ENCODE results near the gene OTUB2.
"Not testable (repeated sequence)": the region's sequence is repeated elsewhere in the genome, so short reads cannot be mapped to it uniquely, and the experiment has no call there.

OTUB2 gene

DNA sequence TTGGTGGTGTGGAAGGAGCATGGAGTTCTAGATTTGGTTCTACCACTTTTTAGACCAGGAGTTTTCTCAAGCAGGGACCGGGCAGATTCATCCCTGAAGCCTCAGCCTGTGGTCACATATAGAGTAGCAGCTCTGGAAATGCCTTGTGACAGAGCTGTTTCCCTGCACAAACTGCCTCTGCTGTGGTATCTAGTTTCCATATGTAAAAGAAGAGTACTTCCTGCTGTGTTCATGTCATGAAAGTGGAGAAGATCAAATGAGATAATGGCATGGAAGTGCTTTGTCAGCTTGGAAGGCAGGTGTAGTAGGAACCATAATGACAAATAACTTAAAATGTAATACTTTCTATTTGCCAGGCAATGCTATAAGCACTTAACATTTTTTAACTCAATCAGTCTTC is 26.1 kb downstream of the OTUB2 start:
- FAIRE-seq (no peak), DNase-seq (ENCODE audit: insufficient read length, low spot score) (no peak)

DNA sequence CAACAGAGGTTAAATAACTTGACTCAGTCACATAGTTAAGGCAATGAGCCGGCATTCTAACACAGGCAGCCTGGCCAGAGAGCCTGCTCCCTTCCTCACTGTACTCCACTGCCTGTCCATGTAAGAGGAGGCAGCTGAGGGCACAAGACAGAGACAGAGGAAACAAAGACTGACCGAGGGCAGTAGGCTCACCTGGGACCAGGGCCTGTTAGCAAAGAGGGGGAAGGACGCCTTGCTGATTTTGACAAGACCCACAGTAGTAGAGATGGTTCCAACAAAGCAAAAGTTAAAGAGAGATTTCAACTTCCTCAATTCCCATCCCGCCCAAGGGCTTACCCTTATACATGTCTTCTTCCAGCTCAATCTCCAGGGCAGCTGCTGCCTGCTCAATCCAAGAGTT is 26.5 kb downstream of the OTUB2 start:
- no peak for DNase-seq (ENCODE audit: insufficient read length, low spot score)
- no peak for FAIRE-seq

DNA sequence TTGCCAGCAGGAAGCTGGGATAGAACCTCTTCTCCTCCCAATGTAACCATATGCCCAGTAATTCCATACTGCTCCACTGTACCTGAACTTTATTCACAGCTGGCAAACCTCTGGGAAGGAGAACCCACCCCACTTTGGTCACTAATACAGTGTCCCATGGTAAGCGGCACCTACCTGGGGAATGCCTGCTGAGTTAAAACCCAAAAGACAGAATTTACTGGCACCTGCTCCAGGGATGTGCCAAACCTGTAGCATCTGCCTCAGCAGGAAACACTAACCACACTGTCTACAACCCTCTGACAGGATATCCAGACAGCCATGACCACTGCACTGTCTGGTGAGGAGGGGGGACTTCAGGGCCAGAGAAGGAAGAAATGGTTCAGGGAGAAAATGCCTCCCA is 28.3 kb downstream of the OTUB2 start:
- DNase-seq (ENCODE audit: insufficient read length, low spot score) (no peak), FAIRE-seq (no peak)

DNA sequence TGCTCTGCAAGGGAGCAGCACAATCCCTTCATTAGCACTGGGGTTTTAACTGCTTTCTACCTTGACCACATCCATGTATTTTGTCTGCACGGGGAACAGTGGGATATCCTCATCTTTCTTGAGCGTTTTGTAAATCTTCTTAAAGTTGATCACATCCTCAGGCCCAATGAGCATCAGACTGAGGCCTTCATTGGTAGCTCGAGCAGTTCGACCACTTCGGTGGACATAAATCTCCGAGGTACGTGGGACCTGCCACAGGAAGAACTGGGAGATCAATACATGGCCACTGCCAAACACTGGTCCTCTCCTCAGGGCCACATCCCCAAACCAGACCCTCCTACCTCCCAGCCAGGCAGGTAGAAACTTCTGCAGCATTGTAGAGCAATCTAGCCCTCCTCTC is 28.8 kb downstream of the OTUB2 start:
- no peak for DNase-seq (ENCODE audit: insufficient read length, low spot score)
- FAIRE-seq: no peak

DNA sequence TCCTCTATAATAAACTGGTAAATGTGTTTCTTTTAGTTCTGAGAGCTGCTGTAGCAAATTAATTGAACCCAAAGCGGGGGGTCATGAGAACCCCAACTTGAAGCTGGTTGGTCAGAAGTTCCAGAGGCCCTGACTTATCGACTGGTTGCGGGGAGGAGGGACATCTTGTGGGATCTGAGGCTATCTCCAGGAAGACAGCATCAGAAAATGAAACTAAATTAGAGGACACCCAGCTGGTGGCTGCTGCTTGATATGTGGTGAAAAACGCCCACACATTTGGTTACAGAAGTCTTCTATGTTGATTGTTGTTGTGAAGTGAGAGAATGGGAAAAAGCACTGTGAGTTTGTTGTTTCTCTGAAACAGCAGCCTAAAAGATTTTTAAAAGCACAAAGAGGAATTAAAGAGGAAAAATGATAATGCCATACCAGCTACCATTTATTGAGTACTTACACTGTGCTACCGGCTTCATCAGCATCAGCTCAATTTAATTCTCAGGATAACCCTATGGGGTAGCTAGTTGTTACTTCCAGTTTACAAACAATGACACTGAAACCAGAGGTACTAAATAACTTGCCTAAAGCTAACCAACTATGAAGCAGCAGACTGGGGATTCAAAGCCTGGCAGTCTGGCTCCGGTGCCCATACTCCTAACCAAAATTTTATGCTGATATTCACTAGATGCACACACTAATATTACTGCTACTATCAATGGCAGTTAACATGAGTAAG is 30.6 kb downstream of the OTUB2 start:
- FAIRE-seq (no peak), DNase-seq (ENCODE audit: insufficient read length, low spot score) (no peak)

DNA sequence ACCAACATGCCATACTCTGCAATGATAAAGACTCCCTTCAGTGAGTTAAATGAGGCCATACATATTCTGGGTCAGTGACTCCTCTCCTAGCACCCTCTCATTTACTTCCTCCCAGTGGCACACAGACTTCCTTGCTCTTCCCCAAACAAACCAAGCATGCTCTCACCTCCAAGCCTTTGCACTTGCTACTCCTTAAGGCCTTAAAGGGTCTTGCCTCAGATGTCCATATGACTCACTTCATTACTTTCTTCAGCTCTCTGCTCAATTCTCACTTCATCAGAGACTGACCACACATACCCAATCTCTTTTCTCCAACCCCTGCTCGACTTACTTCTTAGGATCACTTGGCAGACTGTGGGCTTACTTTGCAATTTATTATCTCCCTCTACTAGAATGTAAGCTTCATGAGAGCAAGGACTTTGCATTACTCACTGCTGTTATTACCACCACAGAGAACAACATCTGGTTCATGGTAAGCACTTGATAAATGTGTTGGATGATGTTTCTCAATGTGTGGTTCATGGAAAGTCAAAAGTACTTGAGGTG is 32.1 kb downstream of the OTUB2 start:
- DNase-seq (ENCODE audit: insufficient read length, low spot score): no peak
- FAIRE-seq: no peak

DNA sequence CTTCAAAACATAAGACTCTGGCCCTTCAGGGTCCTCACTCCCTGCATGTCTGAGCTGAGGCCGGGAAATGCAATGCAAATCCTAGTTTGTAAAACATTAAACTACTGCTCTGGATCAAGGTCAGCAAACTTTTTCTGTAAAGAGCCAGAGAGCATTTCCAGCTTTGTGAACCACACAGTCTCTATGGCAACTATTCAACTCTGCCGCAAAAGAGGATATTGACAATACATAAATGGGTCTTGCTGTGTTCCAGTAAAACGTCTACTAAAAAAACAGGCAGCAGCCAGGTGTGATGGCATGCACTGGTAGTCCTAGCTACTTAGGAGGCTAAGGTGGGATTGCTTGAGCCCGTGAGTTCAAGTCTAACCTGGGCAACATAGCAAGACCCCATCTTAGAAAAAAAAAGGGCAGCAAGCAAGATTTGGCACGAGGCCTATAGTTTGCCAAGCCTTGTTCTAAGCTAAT is 32.6 kb downstream of the OTUB2 start:
- DNase-seq (ENCODE audit: insufficient read length, low spot score): no peak

DNA sequence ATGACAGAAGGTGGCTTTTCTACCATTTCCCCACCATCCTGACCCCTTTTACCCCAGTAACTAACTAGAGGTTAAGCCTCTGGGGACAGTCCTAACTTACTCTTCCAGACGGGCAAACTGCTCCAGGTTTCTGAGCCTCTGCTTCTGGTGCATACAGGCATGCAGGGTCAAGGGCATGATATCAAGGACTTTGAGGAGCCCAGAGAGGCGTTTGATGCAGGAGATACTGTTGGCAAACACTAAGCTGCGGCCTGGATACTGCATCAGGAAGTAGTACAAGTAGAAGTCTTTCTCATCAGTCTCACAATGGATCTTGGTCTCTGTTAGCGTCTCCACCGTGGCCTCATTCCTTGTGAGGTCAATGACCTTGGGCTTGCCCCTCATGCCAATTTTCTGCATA is 33.9 kb downstream of the OTUB2 start:
- FAIRE-seq (no peak), DNase-seq (ENCODE audit: insufficient read length, low spot score) (no peak)

More for the DNA sequence above, 32.6 kb downstream of the OTUB2 start:
- FAIRE-seq: no peak

DNA sequence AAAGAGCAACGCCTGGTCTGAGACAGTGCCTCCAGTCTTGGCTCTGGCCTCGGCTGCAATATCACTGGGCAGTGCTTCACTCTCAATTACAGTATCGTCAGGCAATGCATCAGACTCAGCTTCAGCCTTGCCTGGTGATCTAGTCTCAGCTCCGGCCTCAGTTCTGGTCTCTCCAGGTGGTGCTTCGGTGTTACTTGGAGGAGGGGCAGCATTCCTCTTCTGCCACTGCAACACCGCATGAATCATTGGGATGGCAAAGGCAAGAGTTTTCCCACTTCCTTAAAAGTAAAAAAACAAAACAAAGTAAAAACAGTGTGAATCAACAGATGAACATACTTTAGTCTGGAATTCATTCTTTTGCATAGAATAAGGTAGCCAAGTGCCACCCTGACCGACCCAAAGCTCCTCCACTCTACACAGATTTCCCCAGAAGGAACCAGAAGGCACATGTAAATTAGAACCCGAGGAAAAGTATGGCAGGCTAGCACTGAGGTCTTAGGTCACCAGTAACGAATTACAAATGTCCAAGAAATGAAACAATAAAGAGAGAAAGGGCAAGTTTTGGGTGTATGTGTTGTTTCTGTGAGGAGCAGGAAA is 36.3 kb downstream of the OTUB2 start:
- FAIRE-seq: no peak

DNA sequence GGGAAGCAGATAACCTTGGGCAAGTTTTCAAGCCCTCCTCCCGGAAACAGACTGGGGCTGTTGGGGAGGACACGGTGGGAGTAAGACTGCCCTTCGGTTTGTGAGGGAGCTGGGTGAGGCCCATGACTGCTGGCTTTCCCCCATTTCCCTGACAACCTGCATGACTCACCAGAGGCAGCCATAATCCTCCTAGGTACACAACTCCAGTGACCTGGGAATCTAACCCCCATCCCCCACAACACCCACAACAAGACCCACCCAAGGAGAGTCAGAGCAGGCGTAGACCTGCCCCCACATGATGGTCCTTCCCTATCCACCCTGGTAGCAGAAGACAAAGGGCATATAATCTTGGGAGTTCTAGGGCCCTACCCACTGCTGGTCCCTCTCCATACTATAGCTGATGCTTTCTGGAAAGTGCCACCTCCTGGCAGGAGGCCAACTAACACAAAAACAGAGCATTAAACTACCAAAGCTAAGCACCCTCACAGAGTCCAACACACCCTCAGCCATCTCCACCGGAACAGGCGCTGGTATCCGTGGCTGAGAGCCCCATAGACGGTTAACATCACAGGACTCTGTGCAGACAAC is 40.0 kb downstream of the OTUB2 start:
- DNase-seq (ENCODE audit: insufficient read length, low spot score) (no peak), FAIRE-seq (no peak)

More for the DNA sequence above, 36.3 kb downstream of the OTUB2 start:
- no peak for DNase-seq (ENCODE audit: insufficient read length, low spot score)

DNA sequence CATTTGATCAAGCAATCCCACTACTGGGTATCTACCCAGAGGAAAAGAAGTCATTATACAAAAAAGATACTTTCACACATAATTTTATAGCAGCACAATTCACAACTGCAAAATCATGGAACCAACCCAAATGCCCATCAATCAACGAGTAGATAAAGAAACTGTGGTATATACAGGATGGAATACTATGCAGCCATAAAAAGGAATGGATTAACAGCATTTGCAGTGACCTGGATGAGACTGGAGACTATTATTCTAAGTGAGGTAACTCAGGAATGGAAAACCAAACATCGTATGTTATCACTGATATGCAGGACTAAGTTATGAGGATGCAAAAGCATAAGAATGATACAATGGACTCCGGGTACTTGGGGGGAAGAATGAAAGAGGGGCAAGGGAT is 45.9 kb downstream of the OTUB2 start:
- not testable (repeated sequence) for FAIRE-seq; DNase-seq (ENCODE audit: insufficient read length, low spot score)

DNA sequence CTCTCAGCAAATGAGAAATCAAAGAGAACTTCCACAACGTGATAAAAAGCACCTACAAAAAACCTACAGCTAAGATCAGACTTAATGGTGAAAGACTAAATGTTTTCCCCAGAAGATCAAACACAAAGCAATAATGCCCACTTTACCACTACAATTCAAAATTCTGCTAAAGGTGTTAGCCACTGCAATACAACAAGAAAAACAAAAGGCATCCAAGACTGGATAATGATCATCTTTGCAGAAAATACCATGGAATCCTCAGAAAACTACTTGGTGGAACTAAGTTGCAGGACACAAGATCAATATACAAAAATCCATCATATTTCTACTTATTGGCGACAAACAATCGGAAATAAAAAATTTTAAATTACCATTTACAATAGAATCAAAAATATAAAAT is 48.4 kb downstream of the OTUB2 start:
- DNase-seq (ENCODE audit: insufficient read length, low spot score) (no peak), FAIRE-seq (no peak)

DNA sequence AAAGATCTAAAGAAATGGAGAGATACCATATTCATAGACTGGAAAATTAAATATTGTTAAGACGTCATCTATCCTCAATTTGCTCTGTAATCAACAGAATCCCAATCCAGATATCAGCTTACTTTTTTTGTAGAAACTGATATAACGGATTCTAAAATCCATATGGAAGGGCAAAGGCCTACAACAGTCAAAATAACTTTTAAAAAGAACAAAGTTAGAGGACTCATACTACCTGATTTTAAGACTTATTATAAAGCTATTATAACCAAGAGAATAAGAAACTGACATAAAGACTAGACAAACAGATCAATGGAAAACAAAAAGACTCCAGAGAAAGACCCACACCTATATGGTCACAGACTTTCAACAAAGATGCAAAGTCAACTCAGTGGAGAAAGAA is 48.9 kb downstream of the OTUB2 start:
- no peak for DNase-seq (ENCODE audit: insufficient read length, low spot score)
- no peak for FAIRE-seq

DNA sequence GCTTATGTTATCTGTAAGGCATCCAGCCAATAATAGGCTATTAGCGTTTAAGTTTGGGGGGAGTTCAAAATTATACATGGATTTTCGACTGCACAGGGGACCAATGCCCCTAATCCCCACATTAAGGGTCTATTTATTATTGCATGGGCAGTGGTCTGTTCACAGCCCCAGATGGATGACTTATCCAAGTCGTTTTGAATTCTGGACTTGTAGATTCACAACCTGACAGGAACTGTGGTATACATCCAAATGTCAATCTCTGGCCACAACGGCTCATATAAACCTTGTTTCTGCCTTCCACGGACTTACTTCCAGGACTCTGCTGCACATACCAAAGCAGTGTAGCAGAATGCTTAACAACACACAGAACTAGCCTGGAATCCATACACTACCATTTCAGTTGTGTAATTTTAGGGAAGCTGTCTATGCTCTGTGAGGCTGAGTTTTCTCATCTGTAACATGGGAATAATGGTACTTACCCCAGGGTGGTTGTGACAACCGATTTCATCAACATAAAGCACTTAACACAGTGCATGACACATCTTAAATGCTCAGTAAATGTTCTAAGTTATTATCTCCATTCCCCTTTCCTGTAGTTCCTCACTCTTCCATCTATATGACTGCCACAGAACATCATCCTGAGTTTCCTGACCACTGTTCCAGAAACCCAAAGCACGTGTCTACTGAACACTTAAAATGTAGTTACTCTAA is 51.1 kb downstream of the OTUB2 start:
- FAIRE-seq: no peak
- no peak for DNase-seq (ENCODE audit: insufficient read length, low spot score)

DNA sequence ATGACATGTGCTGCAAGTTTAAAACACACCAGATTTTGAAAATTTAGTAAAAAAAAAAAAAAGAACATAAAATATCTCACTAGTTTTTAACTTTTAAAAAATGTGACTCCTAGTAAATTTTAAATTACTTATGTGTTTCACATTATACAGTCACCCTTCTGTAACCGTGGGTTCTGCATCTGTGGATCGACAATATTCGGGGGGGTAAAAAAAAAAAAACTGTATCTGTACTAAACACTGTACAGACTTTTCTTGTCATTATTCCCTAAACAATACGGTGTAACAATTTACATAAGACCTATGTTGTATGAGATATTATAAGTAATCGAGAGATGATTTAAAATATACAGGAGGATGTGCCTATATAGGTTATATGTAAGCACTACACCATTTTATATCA is 51.7 kb downstream of the OTUB2 start:
- DNase-seq (ENCODE audit: insufficient read length, low spot score): no peak
- no peak for FAIRE-seq

DNA sequence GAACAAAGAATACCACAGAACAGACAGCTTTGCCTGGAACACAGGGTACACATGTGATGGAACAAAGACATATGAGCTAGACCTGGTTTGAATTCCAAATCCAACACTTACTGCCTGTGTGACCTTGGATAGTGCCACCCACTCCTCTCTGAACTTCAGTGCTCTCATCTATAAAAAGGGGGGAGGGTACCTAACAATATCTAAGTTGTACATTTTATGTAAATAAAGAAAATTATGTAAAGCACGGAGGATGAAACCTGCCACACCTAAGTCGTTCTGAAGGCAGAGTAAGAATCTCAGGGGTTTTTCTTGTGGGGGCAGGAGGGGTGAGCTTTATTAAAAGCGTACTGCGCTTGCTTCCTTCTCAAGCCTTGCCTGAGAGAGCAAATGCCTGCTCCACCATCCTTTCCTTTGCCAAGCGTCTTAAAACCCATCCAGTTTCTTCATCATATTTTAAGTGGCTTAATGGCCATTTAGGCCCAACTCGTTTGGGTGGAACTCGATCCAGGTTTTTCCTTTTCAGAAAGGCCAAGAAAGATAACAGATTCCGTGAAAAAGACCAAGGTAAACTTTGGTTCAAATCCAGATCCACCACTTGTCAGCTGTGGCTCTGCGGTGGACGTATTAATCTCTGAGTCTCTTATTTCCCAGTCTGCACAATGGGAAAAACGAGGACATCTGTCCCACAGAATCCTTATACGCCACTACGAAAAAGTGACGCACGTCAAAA is 53.9 kb downstream of the OTUB2 start:
- no peak for FAIRE-seq

DNA sequence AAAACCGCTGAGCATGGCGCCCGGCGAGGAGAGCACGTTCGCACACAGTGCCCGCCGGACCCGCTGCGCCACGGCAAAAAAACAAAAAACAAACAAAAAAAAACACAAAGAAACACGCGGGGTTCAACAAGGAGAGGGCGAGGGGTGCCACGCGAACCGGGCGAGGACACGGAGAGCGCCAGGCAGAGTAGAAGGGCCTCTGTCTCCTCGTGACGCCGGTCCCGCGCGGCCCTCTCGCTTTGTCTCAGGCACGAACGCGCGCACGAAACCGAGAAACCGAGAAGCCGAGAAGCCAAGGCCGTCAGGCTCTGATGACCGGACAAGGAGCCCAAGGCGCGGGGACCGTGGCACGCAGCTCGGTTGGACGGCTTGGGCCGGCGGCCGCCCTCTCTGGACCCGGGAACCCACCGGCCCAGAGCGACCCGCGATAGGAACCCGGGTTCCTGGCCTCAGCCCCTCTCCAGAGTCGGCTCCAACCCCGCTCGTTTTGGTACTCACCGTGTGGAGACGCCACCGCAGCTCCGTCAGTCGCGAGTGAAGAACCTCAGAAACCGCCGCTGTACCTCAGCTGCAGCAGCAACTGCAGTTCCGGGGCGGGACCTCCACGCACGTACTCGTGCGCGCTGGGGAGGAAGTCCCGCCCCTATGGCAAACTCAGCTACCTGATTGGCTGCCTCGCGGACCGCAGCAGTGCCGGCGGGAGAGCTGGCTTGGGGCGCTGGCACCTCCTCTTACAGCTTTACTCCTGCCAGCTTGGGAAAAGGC is 54.7 kb downstream of the OTUB2 start, which contains the start of the genes DDX24 and IFI27L1:
DDX24 (minus strand) TSS at position 582 of the 765 bp plus-strand sequence. CDS start 1,460 bp downstream, outside the sequence.
IFI27L1 (plus strand) TSS at position 690 of the 765 bp plus-strand sequence. CDS start 15,628 bp downstream, outside the sequence.
- FAIRE-seq (peak; percentile 91), DNase-seq (ENCODE audit: insufficient read length, low spot score) (peak; percentile 96)

More for the DNA sequence above, 53.9 kb downstream of the OTUB2 start:
- no peak for DNase-seq (ENCODE audit: insufficient read length, low spot score)

DNA sequence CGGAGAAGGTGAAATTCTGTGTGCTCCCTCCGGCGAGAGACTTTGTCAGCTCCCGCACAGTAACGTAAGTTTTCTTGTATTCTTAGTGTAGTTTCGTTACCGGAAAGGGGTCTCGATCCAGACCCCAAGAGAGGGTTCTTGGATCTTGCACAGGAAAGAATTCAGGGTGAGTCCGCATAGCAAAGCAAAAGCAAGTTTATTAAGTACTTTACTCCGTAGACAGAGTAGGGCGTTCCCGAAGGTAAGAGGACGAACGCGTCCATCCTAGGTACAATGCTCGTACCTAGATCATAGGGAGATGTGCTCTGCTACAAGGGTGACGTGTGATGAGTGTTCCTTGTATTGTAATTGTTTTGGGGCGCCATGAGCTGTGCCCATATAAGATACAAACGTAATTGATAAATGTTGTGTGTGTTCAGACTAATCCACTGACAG is 55.3 kb downstream of the OTUB2 start:
- no peak for DNase-seq (ENCODE audit: insufficient read length, low spot score)
- FAIRE-seq: peak; percentile 26

DNA sequence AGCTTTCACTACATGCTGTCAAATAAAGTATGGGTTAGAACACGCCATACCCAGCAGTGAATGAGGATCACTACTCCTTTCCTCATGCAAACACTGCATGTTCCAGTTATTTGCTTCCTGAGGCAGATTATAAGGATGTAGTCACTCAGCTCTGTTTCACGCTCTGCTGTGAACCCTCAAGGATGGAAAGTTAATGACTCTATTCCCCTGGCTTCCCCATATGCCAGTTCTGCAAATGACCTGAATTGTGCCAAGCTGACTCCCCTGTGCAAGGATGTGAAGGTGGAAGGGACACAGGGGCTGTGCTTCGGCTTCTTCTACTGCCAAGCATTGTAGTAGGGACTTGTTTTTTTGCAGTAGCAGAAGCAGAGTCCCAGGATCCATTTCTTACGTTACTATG is 61.8 kb downstream of the OTUB2 start:
- FAIRE-seq (no peak), DNase-seq (ENCODE audit: insufficient read length, low spot score) (no peak)
